WERI-Rb-1 (cell line): ENCODE data around the gene CD226.
"Not testable (repeated sequence)": the region's sequence is repeated elsewhere in the genome, so short reads cannot be mapped to it uniquely, and the experiment has no call there.

Experiments
- DNase-seq: peaks from one replicate; pipeline ENCODE4 v3.0.0-alpha.2; 2020
- H3K27ac ChIP-seq: fragments of 250-450 bp; sonication (Bioruptor Pico); 2 replicates; pipeline ENCODE4 v1.5.1; 2020; ENCODE audit warnings: mild to moderate bottlenecking, moderate library complexity
- H3K27me3 ChIP-seq: fragments of 250-450 bp; sonication (Bioruptor Pico); 2 replicates; pipeline ENCODE4 v1.5.1; 2021; ENCODE audit warnings: mild to moderate bottlenecking, low read depth, moderate library complexity; ENCODE audit not compliant: insufficient read depth, severe bottlenecking
- H3K36me3 ChIP-seq: fragments of 250-450 bp; sonication (Bioruptor Pico); 2 replicates; pipeline ENCODE4 v1.5.1; 2020; ENCODE audit warnings: mild to moderate bottlenecking, moderate library complexity
- H3K4me3 ChIP-seq: 2 replicates; pipeline ENCODE4 v1.5.1; 2011; ENCODE audit warnings: low read depth, mild to moderate bottlenecking, control low read depth, low read length
- H3K9me3 ChIP-seq: fragments of 250-450 bp; sonication (Bioruptor Pico); 2 replicates; pipeline ENCODE4 v1.5.1; 2021; ENCODE audit warnings: mild to moderate bottlenecking, moderate library complexity; ENCODE audit not compliant: severe bottlenecking
- CTCF ChIP-seq: IDR thresholded peaks from 2 replicates; pipeline ENCODE4 v1.5.1; 2011; ENCODE audit warnings: low read depth, mild to moderate bottlenecking, control low read depth, inconsistent platforms, low read length

The CD226 gene

GRCh38 chr18:69978732-69979715 is 31.4 kb upstream of the CD226 start:
- Histone ChIP-seq H3K4me3 (no peak overlapping the region), H3K36me3 (no peaks in the 10 kb centered on the region), H3K27ac (no peak overlapping the region), H3K27me3 (no peaks in the 10 kb centered on the region), H3K9me3 (no peaks in the 10 kb centered on the region)
- TF ChIP-seq CTCF = no peak
- no peak for DNase-seq

GRCh38 chr18:69975294-69975693 is 27.6 kb upstream of the CD226 start:
- not testable (repeated sequence) for H3K9me3 ChIP-seq, H3K27me3 ChIP-seq, DNase-seq, H3K36me3 ChIP-seq, H3K27ac ChIP-seq, H3K4me3 ChIP-seq

GRCh38 chr18:69974365-69974764 is 26.7 kb upstream of the CD226 start:
- Histone ChIP-seq H3K27ac (no peak overlapping the region), H3K36me3 (no peaks in the 10 kb centered on the region), H3K9me3 (no peaks in the 10 kb centered on the region), H3K27me3 (no peaks in the 10 kb centered on the region), H3K4me3 (no peak overlapping the region)
- TF ChIP-seq CTCF = no peak
- no peak for DNase-seq

GRCh38 chr18:69969491-69969890 is 21.8 kb upstream of the CD226 start:
- DNase-seq = no peak
- H3K27ac ChIP-seq = no peak overlapping the region
- no peaks in the 10 kb centered on the region for H3K9me3 ChIP-seq
- no peak overlapping the region for H3K4me3 ChIP-seq
- H3K27me3 ChIP-seq = no peaks in the 10 kb centered on the region
- no peaks in the 10 kb centered on the region for H3K36me3 ChIP-seq
- TF ChIP-seq CTCF = no peak

GRCh38 chr18:69968039-69968438 is 20.4 kb upstream of the CD226 start:
- no peak for TF ChIP-seq CTCF
- Histone ChIP-seq H3K36me3 (no peaks in the 10 kb centered on the region), H3K27ac (no peak overlapping the region), H3K4me3 (no peak overlapping the region), H3K9me3 (no peaks in the 10 kb centered on the region), H3K27me3 (no peaks in the 10 kb centered on the region)
- no peak for DNase-seq

- TF ChIP-seq CTCF = no peak
- H3K36me3 ChIP-seq = no peaks in the 10 kb centered on the region
- DNase-seq = no peak
- H3K9me3 ChIP-seq = no peaks in the 10 kb centered on the region
- H3K27me3 ChIP-seq = no peaks in the 10 kb centered on the region
- H3K4me3 ChIP-seq = no peak overlapping the region
- no peak overlapping the region for H3K27ac ChIP-seq
These were observed 15.5 kb upstream of the CD226 start for GRCh38 chr18:69963196-69963595.
